HepG2 (cell line): Measurements from ENCODE around the gene ERF. TPM values are rescaled to one million over a fixed set of nuclear protein-coding genes. Genes with fewer than 3 reads are reported as not detected.

Source experiments
- DMAP1 ChIP-seq: IDR thresholded peaks from 2 replicates; pipeline ENCODE4 v1.6.1; 2016
- HCFC1 ChIP-seq: fragments of 150-350 bp; IDR thresholded peaks from 2 replicates; pipeline ENCODE4 v1.6.1; 2014; ENCODE audit warnings: low read depth, low read length
- NR1H2 ChIP-seq: sonication (generic); formaldehyde crosslinking; IDR thresholded peaks from 2 replicates; pipeline ENCODE4 v1.8.1; 2022; ENCODE audit warnings: low read depth, missing genetic modification reagents, borderline replicate concordance
- RBFOX2 ChIP-seq: fragments of 200-400 bp; formaldehyde crosslinking; IDR thresholded peaks from 2 replicates; pipeline ENCODE4 v1.6.1; 2017; ENCODE audit warnings: low read depth, mild to moderate bottlenecking, low read length
- REXO4 ChIP-seq: sonication (generic); formaldehyde crosslinking; IDR thresholded peaks from 2 replicates; pipeline ENCODE4 v1.8.0; 2022; ENCODE audit warnings: missing genetic modification reagents, mild to moderate bottlenecking, borderline replicate concordance
- YY1 ChIP-seq: IDR thresholded peaks from 2 replicates; pipeline ENCODE4 v1.6.1; 2011; ENCODE audit warnings: low read length, low read depth, moderate library complexity, mild to moderate bottlenecking; ENCODE audit not compliant: insufficient read depth, insufficient replicate concordance
- ZBTB42 ChIP-seq: sonication (generic); formaldehyde crosslinking; IDR thresholded peaks from 2 replicates; pipeline ENCODE4 v1.5.0; 2020; ENCODE audit warnings: mild to moderate bottlenecking, missing genetic modification reagents
- ZKSCAN8 ChIP-seq: IDR thresholded peaks from 2 replicates; pipeline ENCODE4 v1.6.1; 2016; ENCODE audit warnings: borderline replicate concordance, missing genetic modification reagents, missing compliant biosample characterization
- ZNF337 ChIP-seq: sonication (generic); formaldehyde crosslinking; IDR thresholded peaks from 2 replicates; pipeline ENCODE4 v1.5.1; 2020; ENCODE audit warnings: missing genetic modification reagents, low read depth, mild to moderate bottlenecking, borderline replicate concordance
- ZNF34 ChIP-seq: sonication (generic); formaldehyde crosslinking; IDR thresholded peaks from 2 replicates; pipeline ENCODE4 v1.4.0; 2020; ENCODE audit warnings: mild to moderate bottlenecking, missing genetic modification reagents, borderline replicate concordance
- ZNF496 ChIP-seq: sonication (generic); formaldehyde crosslinking; IDR thresholded peaks from 2 replicates; pipeline ENCODE4 v1.8.1; 2023; ENCODE audit warnings: mild to moderate bottlenecking, moderate library complexity, missing genetic modification reagents; ENCODE audit not compliant: insufficient replicate concordance
- ZNF672 ChIP-seq: sonication (generic); formaldehyde crosslinking; IDR thresholded peaks from 2 replicates; pipeline ENCODE4 v1.8.1; 2022; ENCODE audit warnings: missing genetic modification reagents
- ZNF766 ChIP-seq: sonication (generic); formaldehyde crosslinking; IDR thresholded peaks from 2 replicates; pipeline ENCODE4 v1.5.0; 2020; ENCODE audit warnings: missing genetic modification reagents, borderline replicate concordance
- ZNF773 ChIP-seq: sonication (generic); formaldehyde crosslinking; IDR thresholded peaks from 2 replicates; pipeline ENCODE4 v1.4.0; 2020; ENCODE audit warnings: missing genetic modification reagents, borderline replicate concordance
- ZNF891 ChIP-seq: sonication (generic); formaldehyde crosslinking; IDR thresholded peaks from 2 replicates; pipeline ENCODE4 v1.5.0; 2020; ENCODE audit warnings: mild to moderate bottlenecking, missing genetic modification reagents
- polyA plus RNA-seq, 8 experiments: library from polyadenylated mRNA; depleted of rRNA in 3 of 8; stranded (reverse) in 7 of 8; unstranded in 1 of 8; fragments of >200 nt; fragmentation: Illumina TruSeq in 4 of 8; extraction: Trizol in 4 of 8; gene quantifications; 2 replicates each; pipeline versions ENCODE4 v1.2.1 to v1.2.3, GENCODE V29; 2011 to 2016; ENCODE audit warnings: low read depth in 4 of 8, missing spikeins in 1 of 8, mixed read lengths in 1 of 8; ENCODE audit not compliant: insufficient read depth in 1 of 8
- total RNA-seq, 5 experiments: library from RNA; depleted of rRNA; stranded (reverse); fragments of >200 nt; fragmentation: Illumina TruSeq; extraction: Trizol; gene quantifications; 2 replicates each; pipeline ENCODE4 v1.2.3, GENCODE V29; 2016; ENCODE audit warnings: low read depth in 1 of 5
- TF ChIP-seq, protein P1 (sequence below), 2 experiments: sonication (generic) in 1 of 2; formaldehyde crosslinking in 1 of 2; IDR thresholded peaks; 2 replicates each; pipeline versions ENCODE4 v1.4.0 to v1.6.1; 2016 to 2020; ENCODE audit warnings: borderline replicate concordance in 1 of 2, low read depth in 1 of 2, mild to moderate bottlenecking in 1 of 2, missing genetic modification reagents in 1 of 2
- TF ChIP-seq, protein P2 (sequence below): sonication (generic); formaldehyde crosslinking; IDR thresholded peaks from 2 replicates; pipeline ENCODE4 v1.5.1; 2020; ENCODE audit warnings: mild to moderate bottlenecking, missing genetic modification reagents, moderate library complexity
- TF ChIP-seq, protein P3 (sequence below): sonication (generic); formaldehyde crosslinking; IDR thresholded peaks from 2 replicates; pipeline ENCODE4 v1.9.0; 2021; ENCODE audit warnings: missing genetic modification reagents, mild to moderate bottlenecking, borderline replicate concordance
- TF ChIP-seq, protein P4 (sequence below): sonication (generic); formaldehyde crosslinking; IDR thresholded peaks from 2 replicates; pipeline ENCODE4 v1.5.1; 2020; ENCODE audit warnings: mild to moderate bottlenecking, missing genetic modification reagents, borderline replicate concordance

Gene ERF
- total and polyA plus RNA-seq, 2 of the 13 experiments (the other 11 are each of a cell fraction or from before 2014, with no cell fraction given), result 67.1 to 69.9 TPM

DNA sequence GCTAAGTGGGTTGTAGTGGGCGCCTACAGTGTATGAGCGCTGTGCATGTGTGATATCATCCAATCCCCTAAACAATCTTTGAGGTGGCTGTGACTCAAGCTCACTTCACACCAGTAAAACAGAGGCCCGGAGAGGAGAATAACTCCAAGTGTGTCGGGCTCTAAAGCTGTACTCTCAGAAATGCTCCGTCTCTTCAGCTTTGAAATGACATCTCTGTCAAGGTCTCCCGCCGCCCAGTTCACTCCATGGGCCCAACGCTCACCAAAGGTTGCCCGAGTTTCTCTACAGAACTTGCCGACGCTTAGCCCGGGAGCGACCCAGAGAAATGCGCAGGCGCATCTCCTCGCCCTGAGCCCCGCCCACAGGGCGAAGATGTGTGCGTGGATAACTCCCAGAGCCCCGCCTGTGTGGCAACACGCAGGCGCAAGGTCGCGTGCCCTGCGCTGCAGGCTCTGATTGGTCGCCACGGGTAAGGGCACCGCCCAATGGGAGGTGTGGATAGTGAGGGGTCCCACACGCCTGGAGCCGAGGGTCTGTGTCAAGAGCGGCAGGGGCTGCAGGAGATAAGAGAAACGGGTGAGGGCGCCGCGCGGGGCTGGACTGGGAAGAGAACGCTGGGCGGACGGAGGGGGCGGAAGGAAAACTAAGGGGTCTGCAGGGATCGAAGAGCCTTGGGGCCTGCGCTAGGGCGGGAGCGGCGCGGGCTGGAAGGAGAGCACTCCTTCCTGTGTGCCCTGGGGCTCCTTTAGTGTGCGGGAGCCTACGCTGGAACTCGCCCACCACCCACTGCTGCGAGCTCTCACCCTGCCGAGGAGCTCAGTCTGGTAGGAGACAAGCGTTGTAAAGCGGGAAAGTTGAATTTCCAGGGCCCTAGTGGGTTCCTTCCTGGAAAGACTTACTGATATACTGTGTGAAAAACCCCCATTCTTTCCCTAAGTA is 34.8 kb downstream of the ERF start, which contains the start of gene ZNF526 (continued):
- TF ChIP-seq, protein P1, sequence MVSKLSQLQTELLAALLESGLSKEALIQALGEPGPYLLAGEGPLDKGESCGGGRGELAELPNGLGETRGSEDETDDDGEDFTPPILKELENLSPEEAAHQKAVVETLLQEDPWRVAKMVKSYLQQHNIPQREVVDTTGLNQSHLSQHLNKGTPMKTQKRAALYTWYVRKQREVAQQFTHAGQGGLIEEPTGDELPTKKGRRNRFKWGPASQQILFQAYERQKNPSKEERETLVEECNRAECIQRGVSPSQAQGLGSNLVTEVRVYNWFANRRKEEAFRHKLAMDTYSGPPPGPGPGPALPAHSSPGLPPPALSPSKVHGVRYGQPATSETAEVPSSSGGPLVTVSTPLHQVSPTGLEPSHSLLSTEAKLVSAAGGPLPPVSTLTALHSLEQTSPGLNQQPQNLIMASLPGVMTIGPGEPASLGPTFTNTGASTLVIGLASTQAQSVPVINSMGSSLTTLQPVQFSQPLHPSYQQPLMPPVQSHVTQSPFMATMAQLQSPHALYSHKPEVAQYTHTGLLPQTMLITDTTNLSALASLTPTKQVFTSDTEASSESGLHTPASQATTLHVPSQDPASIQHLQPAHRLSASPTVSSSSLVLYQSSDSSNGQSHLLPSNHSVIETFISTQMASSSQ (IDR thresholded peaks at IDR 0.05; ENCODE audit: low read depth), result no peak
- TF ChIP-seq, protein P1 (CRISPR knock-in tag; IDR thresholded peaks at IDR 0.05; ENCODE audit: borderline replicate concordance), result no peak
- TF ChIP-seq DMAP1 (CRISPR knock-in tag) (peak; percentile 76; the same call in 1 of the 2 replicates), ZNF496 (CRISPR knock-in tag) (no peak), HCFC1 (peak; percentile 63), ZBTB42 (CRISPR knock-in tag) (no peak), ZNF766 (CRISPR knock-in tag) (no peak), YY1 (peak; percentile 54), NR1H2 (CRISPR knock-in tag) (no peak), ZNF337 (CRISPR knock-in tag) (no peak), RBFOX2 (peak; percentile 92), ZNF672 (CRISPR knock-in tag) (no peak), ZNF891 (CRISPR knock-in tag) (peak; percentile 71; the same call in 1 of the 2 replicates), REXO4 (CRISPR knock-in tag) (no peak), ZNF34 (no peak), ZNF773 (CRISPR knock-in tag) (no peak), ZKSCAN8 (CRISPR knock-in tag) (no peak; the same call in 1 of the 2 replicates)
- TF ChIP-seq, protein P2, sequence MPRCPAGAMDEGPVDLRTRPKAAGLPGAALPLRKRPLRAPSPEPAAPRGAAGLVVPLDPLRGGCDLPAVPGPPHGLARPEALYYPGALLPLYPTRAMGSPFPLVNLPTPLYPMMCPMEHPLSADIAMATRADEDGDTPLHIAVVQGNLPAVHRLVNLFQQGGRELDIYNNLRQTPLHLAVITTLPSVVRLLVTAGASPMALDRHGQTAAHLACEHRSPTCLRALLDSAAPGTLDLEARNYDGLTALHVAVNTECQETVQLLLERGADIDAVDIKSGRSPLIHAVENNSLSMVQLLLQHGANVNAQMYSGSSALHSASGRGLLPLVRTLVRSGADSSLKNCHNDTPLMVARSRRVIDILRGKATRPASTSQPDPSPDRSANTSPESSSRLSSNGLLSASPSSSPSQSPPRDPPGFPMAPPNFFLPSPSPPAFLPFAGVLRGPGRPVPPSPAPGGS, result no peak; the same call in 1 of the 2 replicates
- TF ChIP-seq, protein P3, sequence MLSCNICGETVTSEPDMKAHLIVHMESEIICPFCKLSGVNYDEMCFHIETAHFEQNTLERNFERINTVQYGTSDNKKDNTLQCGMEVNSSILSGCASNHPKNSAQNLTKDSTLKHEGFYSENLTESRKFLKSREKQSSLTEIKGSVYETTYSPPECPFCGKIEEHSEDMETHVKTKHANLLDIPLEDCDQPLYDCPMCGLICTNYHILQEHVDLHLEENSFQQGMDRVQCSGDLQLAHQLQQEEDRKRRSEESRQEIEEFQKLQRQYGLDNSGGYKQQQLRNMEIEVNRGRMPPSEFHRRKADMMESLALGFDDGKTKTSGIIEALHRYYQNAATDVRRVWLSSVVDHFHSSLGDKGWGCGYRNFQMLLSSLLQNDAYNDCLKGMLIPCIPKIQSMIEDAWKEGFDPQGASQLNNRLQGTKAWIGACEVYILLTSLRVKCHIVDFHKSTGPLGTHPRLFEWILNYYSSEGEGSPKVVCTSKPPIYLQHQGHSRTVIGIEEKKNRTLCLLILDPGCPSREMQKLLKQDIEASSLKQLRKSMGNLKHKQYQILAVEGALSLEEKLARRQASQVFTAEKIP (CRISPR knock-in tag), result no peak
- TF ChIP-seq, protein P4, sequence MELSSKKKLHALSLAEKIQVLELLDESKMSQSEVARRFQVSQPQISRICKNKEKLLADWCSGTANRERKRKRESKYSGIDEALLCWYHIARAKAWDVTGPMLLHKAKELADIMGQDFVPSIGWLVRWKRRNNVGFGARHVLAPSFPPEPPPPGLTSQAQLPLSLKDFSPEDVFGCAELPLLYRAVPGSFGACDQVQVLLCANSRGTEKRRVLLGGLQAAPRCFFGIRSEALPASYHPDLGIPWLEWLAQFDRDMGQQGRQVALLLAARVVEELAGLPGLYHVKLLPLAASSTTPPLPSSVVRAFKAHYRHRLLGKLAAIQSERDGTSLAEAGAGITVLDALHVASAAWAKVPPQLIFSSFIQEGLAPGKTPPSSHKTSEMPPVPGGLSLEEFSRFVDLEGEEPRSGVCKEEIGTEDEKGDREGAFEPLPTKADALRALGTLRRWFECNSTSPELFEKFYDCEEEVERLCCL (CRISPR knock-in tag), result 0 out of 2 replicates have a peak, but pooled peaks have one; percentile 65
